Neural cell (in vitro differentiated cells): Measurements from ENCODE around the gene PTDSS2. TPM values are rescaled to one million over a fixed set of nuclear protein-coding genes. Genes with fewer than 3 reads are reported as not detected.

Source experiments
- H2AFZ ChIP-seq: fragments of 200-600, 300-800 bp; sonication (generic), shearing (Covaris generic); 2 replicates; pipeline ENCODE4 v1.6.0; 2014; ENCODE audit warnings: low read depth, mild to moderate bottlenecking, antibody characterized with exemption, low read length, moderate library complexity
- H3F3A ChIP-seq: fragments of 200-600 bp; shearing (Covaris generic); 2 replicates; pipeline ENCODE4 v1.6.1; 2016; ENCODE audit warnings: mild to moderate bottlenecking, moderate library complexity, mixed read lengths, antibody characterized with exemption, low read length; ENCODE audit not compliant: insufficient read depth, poor library complexity, severe bottlenecking
- H3K27ac ChIP-seq: fragments of 200-600, 300-800 bp; sonication (generic), shearing (Covaris generic); 2 replicates; pipeline ENCODE4 v1.5.1; 2014; ENCODE audit warnings: mild to moderate bottlenecking, low read length, moderate library complexity
- H3K27me3 ChIP-seq: fragments of 300-800, 200-600 bp; sonication (generic), shearing (Covaris generic); 2 replicates; pipeline ENCODE4 v1.6.0; 2014; ENCODE audit warnings: mild to moderate bottlenecking, low read depth, low read length, moderate library complexity; ENCODE audit not compliant: insufficient read depth
- H3K36me3 ChIP-seq: fragments of 300-800, 200-600 bp; sonication (generic), shearing (Covaris generic); 2 replicates; pipeline ENCODE4 v1.5.1; 2014; ENCODE audit warnings: mild to moderate bottlenecking, antibody characterized with exemption, low read length, moderate library complexity; ENCODE audit not compliant: insufficient read depth
- H3K4me2 ChIP-seq: fragments of 300-800, 200-600 bp; sonication (generic), shearing (Covaris generic); 2 replicates; pipeline ENCODE4 v1.6.0; 2014; ENCODE audit warnings: mild to moderate bottlenecking, low read length
- H3K4me3 ChIP-seq: fragments of 300-800, 200-600 bp; sonication (generic), shearing (Covaris generic); 2 replicates; pipeline ENCODE4 v1.5.1; 2014; ENCODE audit warnings: mild to moderate bottlenecking, low read length, moderate library complexity
- H3K79me2 ChIP-seq: fragments of 200-600 bp; shearing (Covaris generic); replicated peaks from 2 replicates; pipeline ENCODE4 v1.6.0; 2014; ENCODE audit warnings: mild to moderate bottlenecking, low read length, moderate library complexity; ENCODE audit not compliant: insufficient read depth
- H3K9ac ChIP-seq: fragments of 300-800, 200-600 bp; sonication (generic), shearing (Covaris generic); 2 replicates; pipeline ENCODE4 v1.6.1; 2016; ENCODE audit warnings: mild to moderate bottlenecking, low read length, mixed read lengths
- H3K9me2 ChIP-seq: fragments of 200-600 bp; shearing (Covaris generic); 2 replicates; pipeline ENCODE4 v1.6.1; 2016; ENCODE audit warnings: mild to moderate bottlenecking, low read length, mixed read lengths; ENCODE audit not compliant: insufficient read depth
- H3K9me3 ChIP-seq: fragments of 200-600, 300-800 bp; sonication (generic), shearing (Covaris generic); 2 replicates; pipeline ENCODE4 v1.6.1; 2016; ENCODE audit warnings: mild to moderate bottlenecking, mixed run types, low read length, moderate library complexity, mixed read lengths
- H4K20me1 ChIP-seq: fragments of 200-600 bp; shearing (Covaris generic); 2 replicates; pipeline ENCODE4 v1.6.1; 2016; ENCODE audit warnings: mild to moderate bottlenecking, mixed run types; ENCODE audit not compliant: insufficient read depth
- EP300 ChIP-seq: fragments of 450-650 bp; conservative IDR thresholded peaks from 2 replicates; pipeline ENCODE4 v1.6.1; 2014; ENCODE audit warnings: antibody characterized with exemption, mild to moderate bottlenecking, moderate library complexity; ENCODE audit not compliant: poor library complexity, severe bottlenecking
- EZH2 ChIP-seq: fragments of 200-600, 300-800 bp; shearing (Covaris generic), sonication (generic); IDR thresholded peaks from 2 replicates; pipeline ENCODE4 v1.6.1; 2014; ENCODE audit warnings: antibody characterized with exemption, low read length, borderline replicate concordance, mild to moderate bottlenecking; ENCODE audit not compliant: insufficient read depth, poor library complexity, severe bottlenecking
- MXI1 ChIP-seq: fragments of 450-650 bp; conservative IDR thresholded peaks from 2 replicates; pipeline ENCODE4 v1.6.1; 2014; ENCODE audit warnings: antibody characterized with exemption, mild to moderate bottlenecking; ENCODE audit not compliant: poor library complexity, severe bottlenecking
- POLR2AphosphoS5 ChIP-seq: IDR thresholded peaks from 2 replicates; pipeline ENCODE4 v1.6.1; 2012
- RAD21 ChIP-seq: fragments of 450-650 bp; conservative IDR thresholded peaks from 2 replicates; pipeline ENCODE4 v1.6.1; 2014; ENCODE audit warnings: antibody characterized with exemption, mild to moderate bottlenecking, moderate library complexity
- REST ChIP-seq: IDR thresholded peaks from 2 replicates; pipeline ENCODE4 v1.6.1; 2012; ENCODE audit warnings: borderline replicate concordance
- SMC3 ChIP-seq: fragments of 450-650 bp; conservative IDR thresholded peaks from 2 replicates; pipeline ENCODE4 v1.6.1; 2014; ENCODE audit warnings: antibody characterized with exemption, mild to moderate bottlenecking, moderate library complexity; ENCODE audit not compliant: poor library complexity
- TAF1 ChIP-seq: IDR thresholded peaks from 2 replicates; pipeline ENCODE4 v1.6.1; 2012; ENCODE audit warnings: low read depth
- polyA plus RNA-seq: library from polyadenylated mRNA; depleted of rRNA; stranded (reverse); fragments of >200 nt; gene quantifications from 2 replicates; pipeline ENCODE4 v1.2.3, GENCODE V29; 2014
- TF ChIP-seq, protein P1 (sequence below): fragments of 450-650 bp; IDR thresholded peaks from 2 replicates; pipeline ENCODE4 v1.5.1; 2014; ENCODE audit warnings: antibody characterized with exemption, mild to moderate bottlenecking, moderate library complexity; ENCODE audit not compliant: poor library complexity, severe bottlenecking

The PTDSS2 gene
- polyA plus RNA-seq, 1 donor from 2014 or later: 54.3 TPM

- no peak overlapping the region for H2AFZ ChIP-seq
- peaks cover 9% of the 10 kb centered on the region for H3K79me2 ChIP-seq
- H4K20me1 ChIP-seq: no peaks in the 10 kb centered on the region
- no peak overlapping the region for H3K4me2 ChIP-seq
- no peaks in the 10 kb centered on the region for H3K9me2 ChIP-seq
- H3K9ac ChIP-seq: no peak overlapping the region
- no peaks in the 10 kb centered on the region for H3K9me3 ChIP-seq
- H3K27ac ChIP-seq: no peak overlapping the region
- TF ChIP-seq MXI1 (no peak), SMC3 (no peak)
- H3F3A ChIP-seq: no peaks in the 10 kb centered on the region
- no peaks in the 10 kb centered on the region for H3K27me3 ChIP-seq
- H3K4me3 ChIP-seq: no peak overlapping the region
- no peaks in the 10 kb centered on the region for H3K36me3 ChIP-seq
Observed at GRCh38 chr11:504053-504993, 54.2 kb downstream of the PTDSS2 start.

DNA sequence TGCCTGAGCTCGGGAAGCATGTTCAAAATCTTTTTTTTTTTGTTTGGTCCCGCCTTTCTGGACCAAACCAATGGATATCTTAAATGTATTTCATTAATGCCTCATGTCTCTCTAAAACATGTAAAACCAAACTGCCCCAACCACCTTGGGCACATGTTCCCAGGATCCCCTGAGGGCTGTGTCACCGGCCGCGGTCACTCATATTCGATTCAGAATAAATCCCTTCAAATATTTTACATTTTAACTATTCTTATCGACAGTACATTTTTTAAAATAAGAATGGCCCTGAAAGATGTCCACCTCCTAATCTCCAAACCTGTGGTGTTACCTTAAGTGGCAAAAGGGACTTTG lies 54.9 kb downstream of the PTDSS2 start:
- H3K4me3 ChIP-seq: no peak overlapping the region
- no peaks in the 10 kb centered on the region for H3K27me3 ChIP-seq
- TF ChIP-seq REST: no peak
- TF ChIP-seq EP300: no peak
- no peak for TF ChIP-seq SMC3
- no peak for TF ChIP-seq TAF1
- TF ChIP-seq POLR2AphosphoS5: no peak
- no peak for TF ChIP-seq EZH2
- TF ChIP-seq, protein P1, sequence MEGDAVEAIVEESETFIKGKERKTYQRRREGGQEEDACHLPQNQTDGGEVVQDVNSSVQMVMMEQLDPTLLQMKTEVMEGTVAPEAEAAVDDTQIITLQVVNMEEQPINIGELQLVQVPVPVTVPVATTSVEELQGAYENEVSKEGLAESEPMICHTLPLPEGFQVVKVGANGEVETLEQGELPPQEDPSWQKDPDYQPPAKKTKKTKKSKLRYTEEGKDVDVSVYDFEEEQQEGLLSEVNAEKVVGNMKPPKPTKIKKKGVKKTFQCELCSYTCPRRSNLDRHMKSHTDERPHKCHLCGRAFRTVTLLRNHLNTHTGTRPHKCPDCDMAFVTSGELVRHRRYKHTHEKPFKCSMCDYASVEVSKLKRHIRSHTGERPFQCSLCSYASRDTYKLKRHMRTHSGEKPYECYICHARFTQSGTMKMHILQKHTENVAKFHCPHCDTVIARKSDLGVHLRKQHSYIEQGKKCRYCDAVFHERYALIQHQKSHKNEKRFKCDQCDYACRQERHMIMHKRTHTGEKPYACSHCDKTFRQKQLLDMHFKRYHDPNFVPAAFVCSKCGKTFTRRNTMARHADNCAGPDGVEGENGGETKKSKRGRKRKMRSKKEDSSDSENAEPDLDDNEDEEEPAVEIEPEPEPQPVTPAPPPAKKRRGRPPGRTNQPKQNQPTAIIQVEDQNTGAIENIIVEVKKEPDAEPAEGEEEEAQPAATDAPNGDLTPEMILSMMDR: no peak
- TF ChIP-seq RAD21: no peak
- no peak for TF ChIP-seq MXI1
- H3K9me2 ChIP-seq: no peaks in the 10 kb centered on the region
- H3K36me3 ChIP-seq: no peaks in the 10 kb centered on the region
- no peak overlapping the region for H3K9ac ChIP-seq
- H3K79me2 ChIP-seq: peaks cover 9% of the 10 kb centered on the region
- no peak overlapping the region for H3K27ac ChIP-seq
- no peak overlapping the region for H2AFZ ChIP-seq
- no peaks in the 10 kb centered on the region for H3K9me3 ChIP-seq
- H3F3A ChIP-seq: no peaks in the 10 kb centered on the region
- no peaks in the 10 kb centered on the region for H4K20me1 ChIP-seq
- no peak overlapping the region for H3K4me2 ChIP-seq
